HCT116 (cell line): ENCODE data around the gene DYNLL2.

Source experiments
- CEBPB ChIP-seq: IDR thresholded peaks from 2 replicates; pipeline ENCODE4 v1.6.1; 2012; ENCODE audit warnings: low read depth
- EGR1 ChIP-seq: IDR thresholded peaks from 2 replicates; pipeline ENCODE4 v1.6.1; 2012; ENCODE audit warnings: low read depth
- POLR2A ChIP-seq: IDR thresholded peaks from 2 replicates; pipeline ENCODE4 v1.7.0; 2011; ENCODE audit warnings: borderline replicate concordance; ENCODE audit not compliant: insufficient read depth, insufficient read length; ENCODE audit errors: extremely low read depth
- POLR2AphosphoS5 ChIP-seq: IDR thresholded peaks from 2 replicates; pipeline ENCODE4 v1.6.1; 2011; ENCODE audit warnings: mild to moderate bottlenecking, low read depth, low read length, moderate library complexity
- TCF7L2 ChIP-seq: IDR thresholded peaks from 2 replicates; pipeline ENCODE4 v1.7.0; 2011; ENCODE audit warnings: borderline replicate concordance, inconsistent platforms; ENCODE audit not compliant: insufficient read depth, insufficient read length; ENCODE audit errors: extremely low read depth
- TF ChIP-seq, protein P1 (sequence below), 3 experiments: fragments of 200-600 bp in 1 of 3; sonication (generic) in 1 of 3; IDR thresholded peaks in 2 of 3; conservative IDR thresholded peaks in 1 of 3; 2 replicates each; pipeline ENCODE4 v1.5.1; 2012 to 2017; ENCODE audit warnings: low read depth in 2 of 3, low read length in 2 of 3, antibody characterized with exemption in 1 of 3, borderline replicate concordance in 1 of 3, control low read depth in 1 of 3, mild to moderate bottlenecking in 1 of 3, mixed read lengths in 1 of 3, mixed run types in 1 of 3, moderate library complexity in 1 of 3; ENCODE audit not compliant: insufficient read depth in 1 of 3
- TF ChIP-seq, protein P2 (sequence below): IDR thresholded peaks from 2 replicates; pipeline ENCODE4 v1.6.1; 2012

DNA sequence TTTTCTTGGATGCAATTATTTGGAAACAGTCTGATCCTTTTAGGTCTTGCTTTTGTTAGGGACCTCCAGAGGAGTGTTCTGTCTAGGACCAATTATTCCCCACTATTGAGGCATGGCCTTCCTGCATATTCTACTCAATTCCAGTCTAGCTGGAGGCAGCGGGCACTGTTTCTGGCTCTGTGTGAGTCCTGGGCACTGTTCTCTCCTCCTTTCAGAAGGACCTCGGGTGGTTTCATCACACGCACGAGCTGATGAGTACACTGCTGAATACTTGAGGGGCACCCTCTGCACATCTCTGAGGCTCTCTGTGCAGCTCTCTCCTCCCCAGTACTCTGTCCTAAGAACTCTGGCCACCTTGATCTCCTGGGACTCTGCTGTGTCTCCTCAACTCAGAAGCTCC is 30.7 kb downstream of the DYNLL2 start:
- TF ChIP-seq TCF7L2: no peak
- TF ChIP-seq, protein P1, sequence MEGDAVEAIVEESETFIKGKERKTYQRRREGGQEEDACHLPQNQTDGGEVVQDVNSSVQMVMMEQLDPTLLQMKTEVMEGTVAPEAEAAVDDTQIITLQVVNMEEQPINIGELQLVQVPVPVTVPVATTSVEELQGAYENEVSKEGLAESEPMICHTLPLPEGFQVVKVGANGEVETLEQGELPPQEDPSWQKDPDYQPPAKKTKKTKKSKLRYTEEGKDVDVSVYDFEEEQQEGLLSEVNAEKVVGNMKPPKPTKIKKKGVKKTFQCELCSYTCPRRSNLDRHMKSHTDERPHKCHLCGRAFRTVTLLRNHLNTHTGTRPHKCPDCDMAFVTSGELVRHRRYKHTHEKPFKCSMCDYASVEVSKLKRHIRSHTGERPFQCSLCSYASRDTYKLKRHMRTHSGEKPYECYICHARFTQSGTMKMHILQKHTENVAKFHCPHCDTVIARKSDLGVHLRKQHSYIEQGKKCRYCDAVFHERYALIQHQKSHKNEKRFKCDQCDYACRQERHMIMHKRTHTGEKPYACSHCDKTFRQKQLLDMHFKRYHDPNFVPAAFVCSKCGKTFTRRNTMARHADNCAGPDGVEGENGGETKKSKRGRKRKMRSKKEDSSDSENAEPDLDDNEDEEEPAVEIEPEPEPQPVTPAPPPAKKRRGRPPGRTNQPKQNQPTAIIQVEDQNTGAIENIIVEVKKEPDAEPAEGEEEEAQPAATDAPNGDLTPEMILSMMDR (IDR thresholded peaks at IDR 0.05 in 2 of 3, conservative IDR thresholded peaks at IDR 0.05 in 1 of 3; ENCODE audit: borderline replicate concordance in 1 of 3, insufficient read depth in 1 of 3, low read depth in 2 of 3, low read length in 2 of 3): no peak
- no peak for TF ChIP-seq POLR2A
- TF ChIP-seq CEBPB: no peak
- TF ChIP-seq POLR2AphosphoS5: no peak
- no peak for TF ChIP-seq EGR1
- TF ChIP-seq, protein P2, sequence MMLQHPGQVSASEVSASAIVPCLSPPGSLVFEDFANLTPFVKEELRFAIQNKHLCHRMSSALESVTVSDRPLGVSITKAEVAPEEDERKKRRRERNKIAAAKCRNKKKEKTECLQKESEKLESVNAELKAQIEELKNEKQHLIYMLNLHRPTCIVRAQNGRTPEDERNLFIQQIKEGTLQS: no peak
